GM19023 (cell line): Measurements from ENCODE around the gene LMF1.

Experiments used
- ATAC-seq: cut with Tn5 transposase; IDR thresholded peaks from one replicate; pipeline ENCODE4 v1.9.1; 2021; ENCODE audit warnings: mild to moderate bottlenecking, moderate library complexity; ENCODE audit not compliant: unreplicated experiment

LMF1 gene

GRCh38 chr16:931626-932500, 38.9 kb downstream of the LMF1 start:
- no peak for ATAC-seq

GRCh38 chr16:931171-931570, 39.6 kb downstream of the LMF1 start:
- no peak for ATAC-seq

- ATAC-seq = no peak
Observed at GRCh38 chr16:930511-930910, 40.3 kb downstream of the LMF1 start.

- ATAC-seq = no peak
Observed at GRCh38 chr16:930076-930475, 40.7 kb downstream of the LMF1 start.

GRCh38 chr16:929227-930073, 41.3 kb downstream of the LMF1 start:
- ATAC-seq = no peak

GRCh38 chr16:928526-928925, 42.3 kb downstream of the LMF1 start:
- no peak for ATAC-seq

GRCh38 chr16:927931-928330, 42.9 kb downstream of the LMF1 start:
- no peak for ATAC-seq

GRCh38 chr16:927406-927805, 43.4 kb downstream of the LMF1 start:
- ATAC-seq = no peak

GRCh38 chr16:926715-927114, 44.1 kb downstream of the LMF1 start:
- no peak for ATAC-seq

- no peak for ATAC-seq
Observed at GRCh38 chr16:924806-925205, 46.0 kb downstream of the LMF1 start.

- ATAC-seq = no peak
Observed at GRCh38 chr16:924063-924462, 46.7 kb downstream of the LMF1 start.

- ATAC-seq = no peak
Observed at GRCh38 chr16:923184-923583, 47.6 kb downstream of the LMF1 start.

- ATAC-seq = no peak
Observed at GRCh38 chr16:922051-922450, 48.7 kb downstream of the LMF1 start.

GRCh38 chr16:921321-921905, 49.4 kb downstream of the LMF1 start:
- ATAC-seq = no peak

- ATAC-seq = no peak
Observed at GRCh38 chr16:920717-921116, 50.1 kb downstream of the LMF1 start.

GRCh38 chr16:920051-920681, 50.6 kb downstream of the LMF1 start:
- no peak for ATAC-seq

- ATAC-seq = no peak
Observed at GRCh38 chr16:919658-920050, 51.1 kb downstream of the LMF1 start.

GRCh38 chr16:918741-919657, 51.8 kb downstream of the LMF1 start:
- no peak for ATAC-seq

GRCh38 chr16:918068-918467, 52.7 kb downstream of the LMF1 start:
- no peak for ATAC-seq

GRCh38 chr16:917591-918061, 53.2 kb downstream of the LMF1 start:
- ATAC-seq = no peak
